ENCODE results near the gene C1QA. TPM values are rescaled to one million over a fixed set of nuclear protein-coding genes. Genes with fewer than 3 reads are reported as not detected.

The C1QA gene
- total and polyA plus RNA-seq, 2 experiments from 2014 or later: not detected

- Histone ChIP-seq H3K36me3 (no peaks in the 10 kb centered on the region), H3K27me3 (peaks cover 40% of the 10 kb centered on the region), H3K27ac (no peak overlapping the region), H3K9me3 (ENCODE audit: low read depth) (no peaks in the 10 kb centered on the region), H3K4me3 (no peak overlapping the region), H3K4me1 (ENCODE audit: low read depth) (no peaks in the 10 kb centered on the region)
- no peak for DNase-seq (ENCODE audit: low read depth in 1 of 2, low spot score in 1 of 2)
- TF ChIP-seq CTCF (IDR thresholded peaks at IDR 0.05; ENCODE audit: low read depth, low read length): no peak
These were observed 43.3 kb upstream of the C1QA start for GRCh38 chr1:22592919-22593790.

GRCh38 chr1:22594396-22594795 is 42.0 kb upstream of the C1QA start:
- no peak for DNase-seq (ENCODE audit: low read depth in 1 of 2, low spot score in 1 of 2)
- Histone ChIP-seq H3K4me3 (no peak overlapping the region), H3K27me3 (peaks cover 48% of the 10 kb centered on the region), H3K27ac (no peak overlapping the region), H3K4me1 (ENCODE audit: low read depth) (no peaks in the 10 kb centered on the region), H3K36me3 (no peaks in the 10 kb centered on the region), H3K9me3 (ENCODE audit: low read depth) (no peaks in the 10 kb centered on the region)
- no peak for TF ChIP-seq CTCF (IDR thresholded peaks at IDR 0.05; ENCODE audit: low read depth, low read length)

GRCh38 chr1:22595108-22595507 is 41.3 kb upstream of the C1QA start:
- DNase-seq (ENCODE audit: low read depth in 1 of 2, low spot score in 1 of 2): no peak
- H3K36me3 ChIP-seq: no peaks in the 10 kb centered on the region
- H3K9me3 ChIP-seq (ENCODE audit: low read depth): no peaks in the 10 kb centered on the region
- no peaks in the 10 kb centered on the region for H3K4me1 ChIP-seq (ENCODE audit: low read depth)
- no peak overlapping the region for H3K27ac ChIP-seq
- TF ChIP-seq CTCF (IDR thresholded peaks at IDR 0.05; ENCODE audit: low read depth, low read length): no peak
- peaks cover 49% of the 10 kb centered on the region for H3K27me3 ChIP-seq
- no peak overlapping the region for H3K4me3 ChIP-seq

GRCh38 chr1:22597301-22597965 is 39.0 kb upstream of the C1QA start:
- no peaks in the 10 kb centered on the region for H3K9me3 ChIP-seq (ENCODE audit: low read depth)
- H3K27ac ChIP-seq: no peak overlapping the region
- DNase-seq (ENCODE audit: low read depth in 1 of 2, low spot score in 1 of 2): no peak
- peaks cover 49% of the 10 kb centered on the region for H3K27me3 ChIP-seq
- no peak overlapping the region for H3K4me3 ChIP-seq
- H3K36me3 ChIP-seq: no peaks in the 10 kb centered on the region
- no peaks in the 10 kb centered on the region for H3K4me1 ChIP-seq (ENCODE audit: low read depth)
- no peak for TF ChIP-seq CTCF (IDR thresholded peaks at IDR 0.05; ENCODE audit: low read depth, low read length)

GRCh38 chr1:22597996-22598395 is 38.4 kb upstream of the C1QA start:
- Histone ChIP-seq H3K4me3 (no peak overlapping the region), H3K9me3 (ENCODE audit: low read depth) (no peaks in the 10 kb centered on the region), H3K4me1 (ENCODE audit: low read depth) (no peaks in the 10 kb centered on the region), H3K36me3 (no peaks in the 10 kb centered on the region), H3K27me3 (peaks cover 44% of the 10 kb centered on the region), H3K27ac (no peak overlapping the region)
- TF ChIP-seq CTCF (IDR thresholded peaks at IDR 0.05; ENCODE audit: low read depth, low read length): no peak
- no peak for DNase-seq (ENCODE audit: low read depth in 1 of 2, low spot score in 1 of 2)
